ENCODE measurements around the gene MKNK1.

Gene MKNK1

DNA sequence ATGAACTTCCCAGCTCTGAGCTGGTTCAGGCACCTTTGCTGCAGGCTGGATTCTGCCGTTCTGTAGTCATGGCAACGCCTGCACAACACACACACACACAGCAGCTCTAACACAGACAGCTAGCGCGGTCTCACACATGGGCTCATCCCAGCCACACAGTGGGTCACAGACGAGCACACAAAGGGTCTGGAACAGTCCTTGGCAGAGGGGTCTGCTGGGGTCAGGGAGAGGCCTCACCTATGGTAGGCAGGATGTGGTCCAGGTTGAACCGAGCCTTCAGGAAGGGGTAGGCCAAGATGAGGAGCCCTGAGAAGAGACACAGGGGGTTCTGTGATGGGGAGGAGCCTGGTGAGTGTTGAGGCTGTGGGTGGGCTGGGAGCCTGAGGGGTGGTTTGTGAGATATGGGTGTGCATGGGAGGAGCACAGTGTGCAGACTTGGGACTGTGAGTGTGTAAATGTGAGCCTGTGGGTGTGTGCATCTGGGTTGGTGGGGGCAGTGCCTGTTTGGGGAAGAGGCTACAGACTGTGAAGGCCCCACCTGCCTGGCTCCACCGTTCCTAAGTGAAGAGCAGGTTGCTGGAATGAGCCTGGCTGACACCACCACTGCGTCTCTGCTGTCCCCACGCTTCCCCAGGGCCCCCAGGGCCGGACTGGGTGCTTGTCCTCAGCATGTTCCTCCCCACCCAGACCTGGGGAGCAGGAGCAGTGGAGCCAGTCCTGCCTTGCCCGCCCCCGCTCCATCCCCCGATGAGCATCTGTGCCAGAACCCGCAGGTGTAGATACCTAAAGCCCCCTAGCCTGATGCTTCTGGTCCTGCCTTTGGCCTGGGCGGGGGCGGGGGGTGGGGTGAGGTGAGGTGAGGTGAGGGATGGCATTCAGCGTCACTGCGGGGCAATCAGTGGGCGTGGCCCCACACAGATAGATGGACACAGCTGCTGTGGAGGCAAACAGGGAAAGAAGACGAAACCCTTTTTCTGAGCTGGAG is 54.1 kb downstream of the MKNK1 start:
- no peak overlapping the region for H3K4me3 ChIP-seq (ENCODE audit: low read length, poor library complexity, severe bottlenecking)
- TF ChIP-seq, protein P1, sequence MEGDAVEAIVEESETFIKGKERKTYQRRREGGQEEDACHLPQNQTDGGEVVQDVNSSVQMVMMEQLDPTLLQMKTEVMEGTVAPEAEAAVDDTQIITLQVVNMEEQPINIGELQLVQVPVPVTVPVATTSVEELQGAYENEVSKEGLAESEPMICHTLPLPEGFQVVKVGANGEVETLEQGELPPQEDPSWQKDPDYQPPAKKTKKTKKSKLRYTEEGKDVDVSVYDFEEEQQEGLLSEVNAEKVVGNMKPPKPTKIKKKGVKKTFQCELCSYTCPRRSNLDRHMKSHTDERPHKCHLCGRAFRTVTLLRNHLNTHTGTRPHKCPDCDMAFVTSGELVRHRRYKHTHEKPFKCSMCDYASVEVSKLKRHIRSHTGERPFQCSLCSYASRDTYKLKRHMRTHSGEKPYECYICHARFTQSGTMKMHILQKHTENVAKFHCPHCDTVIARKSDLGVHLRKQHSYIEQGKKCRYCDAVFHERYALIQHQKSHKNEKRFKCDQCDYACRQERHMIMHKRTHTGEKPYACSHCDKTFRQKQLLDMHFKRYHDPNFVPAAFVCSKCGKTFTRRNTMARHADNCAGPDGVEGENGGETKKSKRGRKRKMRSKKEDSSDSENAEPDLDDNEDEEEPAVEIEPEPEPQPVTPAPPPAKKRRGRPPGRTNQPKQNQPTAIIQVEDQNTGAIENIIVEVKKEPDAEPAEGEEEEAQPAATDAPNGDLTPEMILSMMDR (conservative IDR thresholded peaks at IDR 0.05; ENCODE audit: low read length): no peak
- TF ChIP-seq EZH2phosphoT487 (IDR thresholded peaks at IDR 0.05; ENCODE audit: borderline replicate concordance): no peak
- H2AFZ ChIP-seq (ENCODE audit: low read length): no peak overlapping the region
- no peaks in the 10 kb centered on the region for H3K9me2 ChIP-seq (replicated peaks; ENCODE audit: low read depth, low read length)
- H3F3A ChIP-seq (ENCODE audit: low read depth): no peaks in the 10 kb centered on the region
- no peaks in the 10 kb centered on the region for H3K79me2 ChIP-seq (ENCODE audit: insufficient read depth, low read length)
- no peaks in the 10 kb centered on the region for H3K36me3 ChIP-seq (ENCODE audit: insufficient read depth, low read length)
- no peaks in the 10 kb centered on the region for H3K9me3 ChIP-seq (ENCODE audit: insufficient read depth, low read depth, low read length)
- no peak overlapping the region for H3K9ac ChIP-seq (ENCODE audit: low read depth, low read length, poor library complexity, severe bottlenecking)
- H3K27me3 ChIP-seq (ENCODE audit: insufficient read depth, low read length, poor library complexity, severe bottlenecking): no peaks in the 10 kb centered on the region
- peak overlapping the region; percentile 2 for H3K4me2 ChIP-seq (ENCODE audit: low read depth, low read length, poor library complexity, severe bottlenecking)
- H4K20me1 ChIP-seq (ENCODE audit: insufficient read depth, low read length, poor library complexity, severe bottlenecking): no peaks in the 10 kb centered on the region
- peaks cover 7% of the 10 kb centered on the region for H3K4me1 ChIP-seq (ENCODE audit: insufficient read depth, low read length, poor library complexity, severe bottlenecking)

DNA sequence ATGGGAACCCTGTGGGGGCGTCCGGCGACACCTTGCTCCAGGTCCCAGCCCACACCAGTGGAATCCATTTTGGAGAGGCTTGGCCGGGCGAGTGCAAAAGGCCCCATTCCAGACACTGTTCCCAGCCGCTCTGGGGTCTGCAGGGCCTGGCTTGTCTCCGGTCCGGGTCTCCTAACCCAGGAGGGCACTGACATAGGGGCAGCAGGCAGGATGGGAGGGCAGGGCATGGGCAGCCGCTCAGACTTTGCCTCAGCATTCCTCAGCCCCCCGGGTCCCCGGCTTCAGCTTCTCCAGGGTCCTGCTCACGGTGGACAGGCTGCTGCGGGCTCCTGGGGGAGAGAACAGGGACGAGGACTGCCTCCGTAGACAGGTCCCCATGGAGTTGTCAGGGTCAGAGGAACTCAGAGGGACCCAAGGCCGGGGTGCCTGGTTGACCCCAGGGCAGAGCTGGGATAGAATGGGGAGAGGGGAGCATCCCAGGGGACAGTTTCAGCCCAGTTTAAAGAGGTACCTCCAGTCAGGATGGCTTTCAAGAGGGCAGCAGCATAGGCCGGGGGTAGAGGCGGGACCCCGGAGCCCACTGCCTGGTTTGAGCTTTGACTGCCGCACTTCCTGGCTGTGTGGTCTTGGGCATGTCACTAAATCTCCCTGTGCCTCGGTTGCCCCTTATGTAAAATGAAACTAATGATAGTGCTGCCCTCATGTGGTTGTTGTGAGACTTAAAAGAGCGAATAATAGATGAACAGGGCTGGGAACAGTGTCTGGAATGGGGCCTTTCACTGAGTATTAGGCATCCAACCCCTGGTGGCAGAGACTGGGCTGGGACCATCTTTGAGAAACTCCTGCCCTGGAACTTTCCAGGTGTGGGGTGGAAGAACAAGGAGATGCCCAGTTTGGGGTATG is 56.3 kb downstream of the MKNK1 start:
- peaks cover 7% of the 10 kb centered on the region for H3K4me1 ChIP-seq (ENCODE audit: insufficient read depth, low read length, poor library complexity, severe bottlenecking)
- H3K9me3 ChIP-seq (ENCODE audit: insufficient read depth, low read depth, low read length): no peaks in the 10 kb centered on the region
- no peaks in the 10 kb centered on the region for H3K79me2 ChIP-seq (ENCODE audit: insufficient read depth, low read length)
- TF ChIP-seq, protein P1 (conservative IDR thresholded peaks at IDR 0.05; ENCODE audit: low read length): peak; percentile 68
- no peak for TF ChIP-seq EZH2phosphoT487 (IDR thresholded peaks at IDR 0.05; ENCODE audit: borderline replicate concordance)
- H2AFZ ChIP-seq (ENCODE audit: low read length): peak overlapping the region; percentile 25; the same call in 1 of the 2 replicates
- no peak overlapping the region for H3K9ac ChIP-seq (ENCODE audit: low read depth, low read length, poor library complexity, severe bottlenecking)
- H3K36me3 ChIP-seq (ENCODE audit: insufficient read depth, low read length): no peaks in the 10 kb centered on the region
- no peaks in the 10 kb centered on the region for H3F3A ChIP-seq (ENCODE audit: low read depth)
- no peak overlapping the region for H3K4me2 ChIP-seq (ENCODE audit: low read depth, low read length, poor library complexity, severe bottlenecking)
- H4K20me1 ChIP-seq (ENCODE audit: insufficient read depth, low read length, poor library complexity, severe bottlenecking): no peaks in the 10 kb centered on the region
- no peaks in the 10 kb centered on the region for H3K27me3 ChIP-seq (ENCODE audit: insufficient read depth, low read length, poor library complexity, severe bottlenecking)
- H3K9me2 ChIP-seq (replicated peaks; ENCODE audit: low read depth, low read length): no peaks in the 10 kb centered on the region
- H3K4me3 ChIP-seq (ENCODE audit: low read length, poor library complexity, severe bottlenecking): no peak overlapping the region

DNA sequence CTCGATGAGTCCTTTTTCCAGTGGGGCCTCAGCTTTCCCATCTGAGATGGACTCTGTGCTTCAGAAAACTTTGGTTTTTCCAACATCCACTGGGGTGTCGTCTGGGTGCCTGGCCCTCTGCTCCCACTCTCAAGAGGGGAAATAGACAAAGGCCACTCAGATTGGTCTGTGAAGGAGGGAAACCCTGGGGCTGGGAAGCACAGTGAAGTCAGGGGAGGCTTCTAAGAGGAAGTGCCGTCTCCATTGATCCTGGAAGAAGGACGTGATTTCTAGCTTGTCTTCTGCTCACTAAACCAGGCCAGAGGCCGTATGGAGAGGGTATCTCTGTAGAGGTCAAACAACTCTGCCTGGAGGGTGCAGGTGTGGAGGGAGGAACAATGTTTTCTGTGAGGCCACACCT is 57.9 kb downstream of the MKNK1 start:
- Histone ChIP-seq H3K36me3 (ENCODE audit: insufficient read depth, low read length) (no peaks in the 10 kb centered on the region), H3K4me1 (ENCODE audit: insufficient read depth, low read length, poor library complexity, severe bottlenecking) (peaks cover 7% of the 10 kb centered on the region), H3K4me2 (ENCODE audit: low read depth, low read length, poor library complexity, severe bottlenecking) (no peak overlapping the region), H3K9me2 (replicated peaks; ENCODE audit: low read depth, low read length) (no peaks in the 10 kb centered on the region), H3K4me3 (ENCODE audit: low read length, poor library complexity, severe bottlenecking) (no peak overlapping the region), H3K79me2 (ENCODE audit: insufficient read depth, low read length) (no peaks in the 10 kb centered on the region), H3K9ac (ENCODE audit: low read depth, low read length, poor library complexity, severe bottlenecking) (no peak overlapping the region), H3K27me3 (ENCODE audit: insufficient read depth, low read length, poor library complexity, severe bottlenecking) (no peaks in the 10 kb centered on the region), H2AFZ (ENCODE audit: low read length) (peak overlapping the region; percentile 13; the same call in 1 of the 2 replicates), H4K20me1 (ENCODE audit: insufficient read depth, low read length, poor library complexity, severe bottlenecking) (no peaks in the 10 kb centered on the region), H3F3A (ENCODE audit: low read depth) (no peaks in the 10 kb centered on the region), H3K9me3 (ENCODE audit: insufficient read depth, low read depth, low read length) (no peaks in the 10 kb centered on the region)
- TF ChIP-seq, protein P1 (conservative IDR thresholded peaks at IDR 0.05; ENCODE audit: low read length): no peak
- TF ChIP-seq EZH2phosphoT487 (IDR thresholded peaks at IDR 0.05; ENCODE audit: borderline replicate concordance): no peak
